ES-I3 (cell line): Measurements from ENCODE around the gene SIGLECL1.

Source experiments
- H3K36me3 ChIP-seq: 2 replicates; pipeline ENCODE4 v1.6.1; 2013; ENCODE audit warnings: mild to moderate bottlenecking, low read length, control low read depth, moderate library complexity; ENCODE audit not compliant: insufficient read depth
- H3K4me1 ChIP-seq: 2 replicates; pipeline ENCODE4 v1.6.1; 2013; ENCODE audit warnings: mild to moderate bottlenecking, control low read depth, low read length; ENCODE audit not compliant: insufficient read depth
- H3K9ac ChIP-seq: 2 replicates; pipeline ENCODE4 v1.6.1; 2013; ENCODE audit warnings: low read depth, mild to moderate bottlenecking, low read length, moderate library complexity
- H3K9me3 ChIP-seq: 2 replicates; pipeline ENCODE4 v1.6.1; 2013; ENCODE audit warnings: mild to moderate bottlenecking, low read length, moderate library complexity; ENCODE audit not compliant: control insufficient read depth, insufficient read depth

SIGLECL1 gene

GRCh38 chr19:51297406-51297805 is 46.5 kb downstream of the SIGLECL1 start:
- Histone ChIP-seq H3K36me3 (no peaks in the 10 kb centered on the region), H3K4me1 (peaks cover 25% of the 10 kb centered on the region), H3K9me3 (no peaks in the 10 kb centered on the region), H3K9ac (no peak overlapping the region)

GRCh38 chr19:51301266-51301665 is 50.4 kb downstream of the SIGLECL1 start:
- Histone ChIP-seq H3K4me1 (peaks cover under 1% of the 10 kb centered on the region; the same call in 1 of the 2 replicates), H3K36me3 (no peaks in the 10 kb centered on the region), H3K9ac (no peak overlapping the region), H3K9me3 (no peaks in the 10 kb centered on the region)

- Histone ChIP-seq H3K9me3 (no peaks in the 10 kb centered on the region), H3K4me1 (peaks cover 5% of the 10 kb centered on the region), H3K9ac (no peak overlapping the region), H3K36me3 (no peaks in the 10 kb centered on the region)
These were observed 54.6 kb downstream of the SIGLECL1 start for GRCh38 chr19:51305479-51305878.

- peak within 1 kb of the TSS; percentile 47 for H3K9ac ChIP-seq
- H3K36me3 ChIP-seq: no peaks in the 10 kb centered on the region
- H3K4me1 ChIP-seq: peaks cover 5% of the 10 kb centered on the region
- H3K9me3 ChIP-seq: peaks cover 5% of the 10 kb centered on the region
These were observed 60.7 kb downstream of the SIGLECL1 start, which contains the start of gene IGLON5 for GRCh38 chr19:51311351-51312257. TSS of gene IGLON5 (plus strand) at chr19:51311644. CDS start at chr19:51311848, 204 bp downstream.

- H3K36me3 ChIP-seq: no peaks in the 10 kb centered on the region
- peaks cover 5% of the 10 kb centered on the region for H3K9me3 ChIP-seq
- no peak overlapping the region for H3K9ac ChIP-seq
- no peaks in the 10 kb centered on the region for H3K4me1 ChIP-seq
These were observed 65.8 kb downstream of the SIGLECL1 start for GRCh38 chr19:51316688-51317087.

- H3K9me3 ChIP-seq: peaks cover 5% of the 10 kb centered on the region
- H3K36me3 ChIP-seq: no peaks in the 10 kb centered on the region
- H3K4me1 ChIP-seq: no peaks in the 10 kb centered on the region
- H3K9ac ChIP-seq: no peak overlapping the region
These were observed 66.5 kb downstream of the SIGLECL1 start for GRCh38 chr19:51317376-51317775.

GRCh38 chr19:51317968-51318367 is 67.1 kb downstream of the SIGLECL1 start:
- Histone ChIP-seq H3K4me1 (no peaks in the 10 kb centered on the region), H3K36me3 (no peaks in the 10 kb centered on the region), H3K9me3 (peaks cover 5% of the 10 kb centered on the region), H3K9ac (no peak overlapping the region)
